CD4-positive, CD25-positive, alpha-beta regulatory T cell (primary cell): ENCODE measurements around the gene UBA1. TPM values are rescaled to one million over a fixed set of nuclear protein-coding genes. Genes with fewer than 3 reads are reported as not detected.
A peak's percentile ranks its signal among the peaks of the same experiment; 100 is the strongest.

Experiments used
- ATAC-seq, 2 donors: fragments of 150-1000 bp; cut with Tn5 transposase; one replicate each; pipeline ENCODE4 v1.10.0; 2021; ENCODE audit warnings: low read depth in 2 of 2, moderate number of reproducible peaks in 2 of 2, moderate library complexity in 1 of 2
- DNase-seq, 3 donors: peaks; one replicate each; pipeline versions ENCODE4 v3.0.0 to v3.0.0-alpha.2; 2012 to 2022; ENCODE audit warnings: mixed read lengths in 1 of 3
- H3K27ac ChIP-seq: one replicate; pipeline ENCODE4 v1.7.0; 2013; ENCODE audit warnings: mild to moderate bottlenecking, low read length; ENCODE audit not compliant: insufficient read depth, poor library complexity, severe bottlenecking
- H3K27me3 ChIP-seq: one replicate; pipeline ENCODE4 v1.7.0; 2013; ENCODE audit warnings: low read length; ENCODE audit not compliant: control insufficient read depth, insufficient read depth
- H3K36me3 ChIP-seq: one replicate; pipeline ENCODE4 v1.7.0; 2013; ENCODE audit warnings: mild to moderate bottlenecking, low read length, moderate library complexity; ENCODE audit not compliant: control insufficient read depth, insufficient read depth
- H3K4me1 ChIP-seq: 2 replicates; pipeline ENCODE4 v1.7.0; 2013; ENCODE audit warnings: mild to moderate bottlenecking, low read length; ENCODE audit not compliant: insufficient read depth, control insufficient read depth, poor library complexity, severe bottlenecking
- H3K4me3 ChIP-seq: one replicate; pipeline ENCODE4 v1.7.0; 2013; ENCODE audit warnings: low read depth, mild to moderate bottlenecking, low read length, moderate library complexity
- H3K9me3 ChIP-seq, 2 experiments: 1 replicate in 1 of 2; 2 replicates in 1 of 2; pipeline ENCODE4 v1.7.0; 2013; ENCODE audit warnings: low read length in 2 of 2, mild to moderate bottlenecking in 1 of 2, moderate library complexity in 1 of 2; ENCODE audit not compliant: control insufficient read depth in 2 of 2
- H3K27ac Mint-ChIP-seq, 3 donors: one replicate each; pipeline ENCODE4 v1.8.0; 2020 to 2022; ENCODE audit warnings: mild to moderate bottlenecking in 3 of 3, mixed read lengths in 3 of 3, moderate library complexity in 2 of 3
- H3K27me3 Mint-ChIP-seq: one replicate; pipeline ENCODE4 v1.8.0; 2022; ENCODE audit warnings: mild to moderate bottlenecking, mixed read lengths
- H3K36me3 Mint-ChIP-seq: one replicate; pipeline ENCODE4 v1.8.0; 2020; ENCODE audit warnings: mixed read lengths
- H3K4me1 Mint-ChIP-seq, 4 donors: one replicate each; pipeline ENCODE4 v1.8.0; 2020 to 2022; ENCODE audit warnings: mixed read lengths in 4 of 4, mild to moderate bottlenecking in 1 of 4
- H3K4me3 Mint-ChIP-seq, 4 donors: one replicate each; pipeline ENCODE4 v1.8.0; 2020 to 2022; ENCODE audit warnings: mild to moderate bottlenecking in 4 of 4, mixed read lengths in 4 of 4, moderate library complexity in 3 of 4
- H3K9me3 Mint-ChIP-seq, 7 donors: one replicate each; pipeline ENCODE4 v1.8.0; 2020 to 2022; ENCODE audit warnings: mixed read lengths in 7 of 7, mild to moderate bottlenecking in 3 of 7, moderate library complexity in 2 of 7
- polyA plus RNA-seq, 4 donors: library from polyadenylated mRNA; unstranded; fragments of 300-500 nt; fragmentation: Illumina TruSeq; gene quantifications; one replicate each; pipeline ENCODE4 v1.2.3, GENCODE V29; 2021
- total RNA-seq: library from RNA; stranded (reverse); gene quantifications from one replicate; pipeline ENCODE4 v1.2.3, GENCODE V29; 2022

UBA1 gene
- total and polyA plus RNA-seq, 5 donors from 2014 or later, result 163 to 210 (median 173) TPM

- Mint-ChIP-seq H3K4me1 (peaks cover 3 to 53% (median 16%) of the 10 kb centered on the region in 4 donors), H3K9me3 (peaks cover 0 to 3% (median 0%) of the 10 kb centered on the region in 7 donors), H3K4me3 (peak overlapping the region; percentile 30 to 72 (median 63)), H3K27ac (peak overlapping the region; percentile 43 to 99 (median 62)), H3K27me3 (peaks cover 12% of the 10 kb centered on the region), H3K36me3 (peaks cover 17% of the 10 kb centered on the region)
- ATAC-seq (no peak), DNase-seq (no peak)
- Histone ChIP-seq H3K36me3 (peaks cover 9% of the 10 kb centered on the region), H3K9me3 (no peaks in the 10 kb centered on the region), H3K27ac (no peak overlapping the region), H3K27me3 (no peaks in the 10 kb centered on the region), H3K4me1 (peaks cover 12% of the 10 kb centered on the region), H3K4me3 (peak overlapping the region; percentile 32)
Measured at GRCh38 chrX:47146936-47147859, 46.4 kb upstream of the UBA1 start.

DNA sequence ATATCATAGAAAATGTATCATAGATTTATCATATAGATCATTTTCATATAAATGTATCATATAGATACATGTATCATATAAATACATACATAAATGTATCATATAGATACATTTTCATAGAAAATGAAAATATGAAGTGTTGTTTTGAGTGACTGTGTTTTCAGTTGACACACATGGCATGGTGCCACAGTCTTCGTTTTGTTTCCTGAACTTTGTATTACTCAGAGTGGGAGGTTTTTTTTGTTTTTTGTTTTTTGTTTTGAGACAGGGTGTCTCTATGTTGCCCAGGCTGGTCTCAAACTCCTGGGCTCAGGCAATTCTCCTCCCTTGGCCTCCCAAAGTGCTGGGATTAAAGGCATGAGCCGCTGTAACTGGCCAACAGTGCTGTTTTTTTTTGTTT is 44.7 kb upstream of the UBA1 start:
- peaks cover 0 to 3% (median 0%) of the 10 kb centered on the region in 7 donors for H3K9me3 Mint-ChIP-seq
- H3K4me3 ChIP-seq, result no peak overlapping the region
- H3K4me1 ChIP-seq, result peaks cover 12% of the 10 kb centered on the region
- H3K27me3 ChIP-seq, result no peaks in the 10 kb centered on the region
- H3K36me3 ChIP-seq, result peaks cover 9% of the 10 kb centered on the region
- H3K9me3 ChIP-seq, result no peaks in the 10 kb centered on the region
- H3K27ac ChIP-seq, result no peak overlapping the region
- DNase-seq (no peak), ATAC-seq (no peak)
- H3K27ac Mint-ChIP-seq, result peak overlapping the region in 1 of 3 donors; percentile 71
- H3K27me3 Mint-ChIP-seq, result peaks cover 12% of the 10 kb centered on the region
- peaks cover 9% of the 10 kb centered on the region for H3K36me3 Mint-ChIP-seq
- H3K4me3 Mint-ChIP-seq, result no peak overlapping the region
- H3K4me1 Mint-ChIP-seq, result peaks cover 0 to 43% (median 15%) of the 10 kb centered on the region in 4 donors

DNA sequence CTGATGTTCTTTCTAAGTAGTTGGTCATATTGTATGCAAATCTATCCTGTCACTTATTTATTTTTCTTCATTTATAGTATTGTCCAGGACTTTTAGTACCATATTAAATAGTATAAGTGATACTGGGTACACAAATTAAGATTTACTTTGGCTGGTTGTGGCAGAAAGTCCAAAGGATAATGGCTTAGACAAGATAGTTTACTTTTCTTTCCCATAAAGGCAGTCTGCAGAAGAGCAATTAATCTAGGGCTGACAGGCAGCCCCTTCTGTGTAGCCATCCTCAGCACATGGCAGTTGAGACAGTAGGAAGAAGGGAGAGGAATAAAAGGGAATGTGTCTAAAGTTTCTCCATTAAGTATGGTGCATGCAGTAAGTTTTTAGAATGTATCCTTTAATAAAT is 42.2 kb upstream of the UBA1 start:
- peaks cover 13% of the 10 kb centered on the region for H3K36me3 ChIP-seq
- Mint-ChIP-seq H3K27me3 (no peaks in the 10 kb centered on the region), H3K9me3 (peaks cover 0 to 1% (median 0%) of the 10 kb centered on the region in 7 donors), H3K4me3 (no peak overlapping the region), H3K4me1 (peaks cover 0 to 33% (median 9%) of the 10 kb centered on the region in 4 donors), H3K36me3 (peaks cover 11% of the 10 kb centered on the region), H3K27ac (no peak overlapping the region)
- H3K4me1 ChIP-seq, result peaks cover 10% of the 10 kb centered on the region
- H3K27ac ChIP-seq, result no peak overlapping the region
- H3K9me3 ChIP-seq, result no peaks in the 10 kb centered on the region
- no peaks in the 10 kb centered on the region for H3K27me3 ChIP-seq
- ATAC-seq, result no peak
- no peak for DNase-seq
- H3K4me3 ChIP-seq, result no peak overlapping the region

DNA sequence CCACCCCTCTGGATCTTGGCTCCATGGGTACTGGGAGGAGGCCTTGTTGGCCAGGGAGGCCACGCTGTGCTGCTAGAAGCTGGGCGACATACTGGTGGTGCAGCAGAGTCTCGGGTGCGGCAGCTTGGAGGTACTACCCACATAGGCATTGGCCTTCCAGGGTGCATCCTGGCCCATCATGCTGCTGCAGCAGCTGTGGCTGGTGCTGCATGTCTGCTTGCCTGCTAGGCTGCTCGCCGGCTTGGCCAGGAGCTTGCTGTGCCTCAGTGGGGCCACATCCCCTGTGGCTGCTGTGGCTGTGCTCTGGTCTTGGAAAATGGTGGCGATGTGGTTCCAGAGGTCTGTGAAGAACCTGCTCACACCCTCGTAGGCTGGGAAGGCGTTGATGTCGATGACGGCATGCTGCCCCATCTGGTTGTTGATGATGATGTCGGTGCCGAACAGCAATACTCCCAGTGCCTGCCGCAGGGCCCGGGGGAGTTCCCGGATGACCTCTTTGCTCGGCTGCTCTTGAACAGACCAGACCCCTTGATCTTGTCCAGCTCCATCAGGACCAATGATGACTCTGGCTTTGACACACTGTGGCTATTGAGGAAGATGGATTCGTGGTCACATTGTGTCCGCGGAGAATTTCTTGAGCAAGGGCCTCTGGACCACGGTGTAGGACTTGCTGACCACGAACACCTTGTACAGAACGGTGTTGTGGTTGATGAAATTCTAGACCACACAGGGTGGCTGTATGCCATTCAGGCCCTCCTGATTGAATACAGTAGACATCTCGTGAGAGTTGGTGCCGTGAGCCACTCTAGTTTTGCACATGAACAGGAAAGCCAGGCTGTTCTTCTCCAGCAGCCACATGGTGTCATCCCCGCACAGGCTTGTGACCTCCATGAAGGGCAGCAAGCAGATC is 36.8 kb upstream of the UBA1 start:
- Mint-ChIP-seq H3K36me3 (peaks cover 9% of the 10 kb centered on the region), H3K27ac (no peak overlapping the region), H3K4me3 (no peak overlapping the region), H3K9me3 (no peaks in the 10 kb centered on the region), H3K27me3 (no peaks in the 10 kb centered on the region), H3K4me1 (peaks cover 0 to 14% (median 8%) of the 10 kb centered on the region in 4 donors)
- no peak for DNase-seq
- no peak for ATAC-seq
- peaks cover 14% of the 10 kb centered on the region for H3K36me3 ChIP-seq
- H3K4me1 ChIP-seq, result no peaks in the 10 kb centered on the region
- H3K9me3 ChIP-seq, result no peaks in the 10 kb centered on the region
- no peak overlapping the region for H3K4me3 ChIP-seq
- no peak overlapping the region for H3K27ac ChIP-seq
- no peaks in the 10 kb centered on the region for H3K27me3 ChIP-seq

- H3K27ac ChIP-seq, result no peak overlapping the region
- no peaks in the 10 kb centered on the region for H3K27me3 ChIP-seq
- DNase-seq (no peak), ATAC-seq (no peak)
- Mint-ChIP-seq H3K4me1 (peaks cover 0 to 10% (median 7%) of the 10 kb centered on the region in 4 donors), H3K36me3 (peaks cover 9% of the 10 kb centered on the region), H3K27ac (no peak overlapping the region), H3K9me3 (no peaks in the 10 kb centered on the region), H3K4me3 (no peak overlapping the region), H3K27me3 (no peaks in the 10 kb centered on the region)
- peaks cover 14% of the 10 kb centered on the region for H3K36me3 ChIP-seq
- H3K4me3 ChIP-seq, result no peak overlapping the region
- no peaks in the 10 kb centered on the region for H3K9me3 ChIP-seq
- no peaks in the 10 kb centered on the region for H3K4me1 ChIP-seq
Measured at GRCh38 chrX:47158131-47158530, 35.5 kb upstream of the UBA1 start.

- no peak for DNase-seq
- no peak overlapping the region for H3K27ac Mint-ChIP-seq
- no peak for ATAC-seq
- no peaks in the 10 kb centered on the region for H3K27me3 Mint-ChIP-seq
- H3K36me3 Mint-ChIP-seq, result peaks cover 9% of the 10 kb centered on the region
- H3K27me3 ChIP-seq, result no peaks in the 10 kb centered on the region
- H3K27ac ChIP-seq, result no peak overlapping the region
- H3K4me1 Mint-ChIP-seq, result peaks cover 0 to 8% (median 6%) of the 10 kb centered on the region in 4 donors
- H3K36me3 ChIP-seq, result peaks cover 14% of the 10 kb centered on the region
- no peaks in the 10 kb centered on the region for H3K4me1 ChIP-seq
- H3K4me3 ChIP-seq, result no peak overlapping the region
- H3K9me3 ChIP-seq, result no peaks in the 10 kb centered on the region
- H3K4me3 Mint-ChIP-seq, result no peak overlapping the region
- H3K9me3 Mint-ChIP-seq, result no peaks in the 10 kb centered on the region
Measured at GRCh38 chrX:47158781-47159180, 34.8 kb upstream of the UBA1 start.

DNA sequence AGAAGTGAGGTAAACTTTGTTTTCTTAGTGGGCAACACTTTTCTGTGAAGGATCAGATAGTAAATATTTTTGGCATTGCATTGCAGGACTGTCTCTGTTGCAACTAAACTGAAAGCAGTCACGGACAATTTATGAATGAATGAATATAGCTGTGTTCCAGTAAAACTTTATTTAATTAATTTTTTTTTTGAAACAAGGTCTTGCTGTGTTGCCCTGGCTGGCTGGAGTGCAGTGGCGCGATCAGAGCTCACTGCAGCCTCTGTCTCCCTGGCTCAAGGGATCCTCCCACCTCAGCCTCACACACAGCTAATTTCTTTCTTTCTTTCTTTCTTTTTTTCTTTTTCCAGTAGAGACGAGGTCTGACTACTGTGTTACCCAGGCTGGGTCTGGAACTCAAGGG is 32.8 kb upstream of the UBA1 start:
- Mint-ChIP-seq H3K36me3 (peaks cover 9% of the 10 kb centered on the region), H3K27me3 (no peaks in the 10 kb centered on the region), H3K4me1 (peaks cover 0 to 13% (median 7%) of the 10 kb centered on the region in 4 donors), H3K9me3 (peaks cover 0 to 2% (median 0%) of the 10 kb centered on the region in 7 donors), H3K4me3 (no peak overlapping the region), H3K27ac (peak overlapping the region in 2 of 3 donors; percentile 32 to 38)
- Histone ChIP-seq H3K9me3 (no peaks in the 10 kb centered on the region), H3K27me3 (no peaks in the 10 kb centered on the region), H3K4me3 (no peak overlapping the region), H3K27ac (no peak overlapping the region), H3K36me3 (peaks cover 8% of the 10 kb centered on the region), H3K4me1 (no peaks in the 10 kb centered on the region)
- DNase-seq, result no peak
- no peak for ATAC-seq
